GM21737 (cell line): ENCODE data around the gene GIPC3.
"Not testable (repeated sequence)": the region's sequence is repeated elsewhere in the genome, so short reads cannot be mapped to it uniquely, and the experiment has no call there.

Experiments
- ATAC-seq: cut with Tn5 transposase; IDR thresholded peaks from one replicate; pipeline ENCODE4 v1.9.1; 2021; ENCODE audit warnings: mild to moderate bottlenecking, moderate library complexity; ENCODE audit not compliant: unreplicated experiment

GIPC3 gene

GRCh38 chr19:3550947-3551791 is 34.1 kb upstream of the GIPC3 start:
- no peak for ATAC-seq

DNA sequence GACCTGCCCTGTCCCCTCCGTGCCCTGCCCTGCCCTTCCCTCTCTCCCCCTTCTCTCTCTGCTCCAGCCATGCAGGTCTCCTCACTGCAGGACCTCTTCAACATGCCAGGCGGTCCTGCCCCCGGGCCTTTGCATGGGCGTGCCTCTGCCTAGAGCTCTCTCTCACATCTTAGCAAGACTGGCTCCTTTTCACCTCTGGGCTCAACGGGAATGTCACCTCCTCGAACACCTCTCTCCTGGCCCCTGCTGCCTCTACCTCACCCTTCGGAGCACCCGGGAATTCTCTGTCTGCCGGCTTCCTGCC is 33.5 kb upstream of the GIPC3 start:
- ATAC-seq: no peak

DNA sequence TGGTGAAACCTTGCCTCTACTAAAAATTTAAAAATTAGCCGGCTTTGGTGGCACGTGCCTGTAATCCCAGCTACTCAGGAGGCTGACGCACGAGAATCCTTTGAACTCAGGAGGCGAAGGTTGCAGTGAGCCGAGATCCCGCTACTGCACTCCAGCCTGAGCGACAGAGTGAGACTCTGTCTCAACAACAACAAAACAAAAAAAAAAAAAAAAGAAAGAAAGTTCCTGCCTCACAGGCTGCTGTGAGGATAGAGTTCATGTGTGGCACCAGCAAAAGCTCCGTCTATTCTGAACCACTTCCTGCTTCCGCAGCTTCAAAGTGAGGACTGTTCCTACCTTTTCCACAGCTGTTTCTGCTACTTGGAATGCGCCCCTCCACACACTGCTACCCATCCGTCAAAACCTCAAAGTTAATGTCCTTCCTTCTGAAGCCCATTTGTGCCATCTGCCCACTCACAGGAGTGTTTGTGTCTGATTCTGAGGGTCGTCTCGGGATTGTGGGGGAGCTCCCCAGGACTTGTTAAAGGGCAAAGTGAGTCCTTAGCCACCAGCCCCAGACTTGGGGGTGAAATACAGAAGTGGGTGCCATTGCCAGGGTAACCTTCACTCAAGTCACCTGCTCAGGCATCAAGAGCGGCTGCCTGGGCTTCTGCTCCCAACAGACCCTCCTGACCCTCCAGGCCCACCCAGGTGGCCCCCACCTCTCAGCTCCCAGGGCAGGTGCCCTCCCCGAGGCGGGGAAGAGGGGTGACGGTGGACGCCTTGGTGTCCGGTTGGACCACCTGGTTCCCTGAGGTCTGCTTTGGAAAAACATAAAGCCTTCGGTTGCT is 30.8 kb upstream of the GIPC3 start:
- no peak for ATAC-seq

- no peak for ATAC-seq
Measured at GRCh38 chr19:3555653-3556422, 29.4 kb upstream of the GIPC3 start.

GRCh38 chr19:3556423-3556977 is 28.8 kb upstream of the GIPC3 start:
- ATAC-seq: no peak

- ATAC-seq: peak; percentile 21
Measured at GRCh38 chr19:3556978-3557460, 28.3 kb upstream of the GIPC3 start.

DNA sequence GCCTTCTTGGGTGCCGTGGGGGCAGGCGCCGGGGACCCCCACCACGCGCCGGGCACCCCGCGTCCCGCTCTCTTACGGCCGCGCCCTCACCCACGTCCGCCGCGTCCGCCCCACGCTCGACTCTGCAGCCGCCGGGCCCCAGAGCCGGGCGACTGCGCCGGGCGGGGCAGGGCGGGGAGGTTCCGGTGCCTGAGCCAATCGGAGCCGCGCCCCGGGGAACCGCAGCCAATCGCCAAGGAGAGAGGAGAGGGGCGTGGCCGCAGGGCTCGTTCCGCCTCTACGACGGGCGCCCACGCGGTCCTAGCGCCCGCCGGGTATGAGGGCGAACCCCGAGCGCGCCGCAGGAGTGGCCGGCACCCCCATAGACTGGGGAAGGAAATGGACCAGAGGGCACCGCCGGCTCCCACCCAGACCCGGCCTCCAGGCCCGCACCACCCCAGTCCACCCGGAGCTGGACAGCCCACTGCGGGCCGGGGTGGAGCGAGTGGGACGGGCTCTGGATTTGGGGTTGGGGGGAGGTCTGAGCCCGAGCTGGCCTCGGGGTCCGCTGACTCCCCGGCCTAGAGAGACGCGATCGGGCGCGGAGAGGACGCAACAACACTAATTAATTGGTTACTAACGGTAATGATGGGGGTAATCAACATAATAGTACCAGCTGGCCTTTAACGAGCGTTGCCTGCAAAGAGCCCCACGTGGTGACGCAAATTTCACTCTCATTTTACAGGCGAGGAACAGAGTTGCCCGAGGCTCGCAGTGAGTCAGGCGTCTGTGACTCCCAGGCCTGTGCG is 27.6 kb upstream of the GIPC3 start, which contains the start of gene MFSD12:
Gene MFSD12 (minus strand): TSS at position 126 of the 788 bp plus-strand sequence. CDS start 183 bp downstream, outside the sequence.
- ATAC-seq: peak; percentile 71

- ATAC-seq: no peak
Measured at GRCh38 chr19:3563709-3564524, 21.4 kb upstream of the GIPC3 start.

DNA sequence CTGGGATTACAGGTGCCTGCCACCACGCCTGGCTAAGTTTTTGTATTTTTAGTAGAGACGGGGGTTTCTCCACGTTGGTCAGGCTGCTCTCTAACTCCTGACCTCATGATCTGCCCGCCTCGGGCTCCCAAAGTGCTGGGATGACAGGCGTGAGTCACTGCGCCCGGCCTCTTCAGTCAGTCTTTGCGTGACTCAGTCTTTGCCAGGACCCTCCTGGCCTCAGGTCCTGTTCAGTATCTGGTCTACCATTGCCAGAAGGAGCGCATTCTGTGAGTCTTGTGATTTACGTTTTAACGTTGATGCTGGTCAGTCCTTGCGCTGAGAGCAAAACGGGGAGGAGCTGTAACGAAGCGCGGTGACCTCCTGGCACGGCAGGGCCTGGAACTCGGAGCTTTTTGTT is 20.1 kb upstream of the GIPC3 start:
- no peak for ATAC-seq

DNA sequence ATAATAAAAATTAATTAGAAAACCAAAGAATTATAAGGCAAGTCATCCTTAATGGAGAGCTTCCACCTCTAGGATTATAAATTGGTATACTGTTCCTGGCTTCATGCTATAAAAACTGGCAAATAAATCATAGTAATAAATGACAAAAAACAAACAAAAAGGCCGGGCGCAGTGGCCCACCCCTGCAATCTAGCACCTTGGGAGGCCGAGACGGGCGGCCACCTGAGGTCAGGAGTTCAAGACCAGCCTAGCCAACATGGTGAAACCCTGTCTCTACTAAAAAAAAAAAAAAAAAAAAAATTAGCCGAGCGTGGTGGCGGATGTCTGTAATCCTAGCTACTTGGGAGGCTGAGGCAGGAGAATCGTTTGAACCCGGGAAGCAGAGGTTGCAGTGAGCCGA is 15.2 kb upstream of the GIPC3 start:
- ATAC-seq: not testable (repeated sequence)

DNA sequence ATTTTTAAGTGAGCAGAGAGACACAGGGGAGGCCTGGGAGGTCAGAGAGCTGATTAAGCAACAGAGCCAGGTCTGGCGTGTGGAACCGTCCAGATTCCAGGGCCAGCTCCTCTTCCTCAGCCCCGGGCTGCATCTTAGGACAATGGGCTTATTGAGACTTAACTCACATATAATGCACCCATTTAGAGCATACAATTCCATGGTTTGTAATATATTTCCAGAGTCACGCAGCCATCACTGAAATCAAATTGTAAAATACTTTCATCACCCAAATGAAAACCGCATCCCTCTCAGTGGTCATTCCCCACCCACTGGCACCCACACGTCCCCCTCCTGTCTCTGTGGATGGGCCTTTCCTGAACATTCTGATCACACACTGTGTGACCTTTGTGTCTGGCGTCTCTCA is 14.7 kb upstream of the GIPC3 start:
- no peak for ATAC-seq

DNA sequence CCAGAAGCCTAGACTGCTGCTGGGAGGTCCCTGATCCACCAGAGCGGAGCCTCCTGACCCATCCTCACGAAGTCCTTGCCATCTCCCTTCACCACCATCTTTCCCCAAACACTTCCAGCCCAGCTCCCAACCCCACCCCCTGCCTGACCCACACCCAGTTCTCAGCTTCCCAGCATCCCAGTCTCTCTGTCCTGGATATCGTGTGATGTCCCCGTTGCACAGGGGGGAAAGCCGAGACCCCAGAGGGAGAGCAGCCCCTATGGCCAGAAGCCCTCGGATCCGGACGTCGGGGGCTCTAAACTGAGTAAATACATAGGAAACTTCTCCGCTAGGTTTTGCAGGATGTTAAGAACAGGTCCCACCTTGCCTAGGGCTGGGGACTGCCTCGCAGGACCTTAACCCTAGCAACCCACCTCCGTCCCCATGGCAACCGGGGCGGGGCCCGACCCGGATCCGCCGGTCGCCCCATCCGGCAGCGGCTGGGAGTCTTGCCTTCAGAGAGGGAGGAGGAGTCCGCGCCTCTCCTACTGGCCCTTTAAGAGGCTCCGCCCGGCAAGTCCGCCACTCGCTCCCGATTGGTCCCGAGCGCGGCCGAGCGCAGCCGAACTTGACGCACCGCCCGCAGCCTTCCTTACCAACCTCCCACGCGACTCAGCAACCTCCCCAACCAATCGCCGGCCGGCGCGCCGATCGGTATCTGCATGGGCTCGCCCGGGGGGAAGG is 13.0 kb upstream of the GIPC3 start:
- peak; percentile 89 for ATAC-seq

GRCh38 chr19:3572855-3573161 is 12.5 kb upstream of the GIPC3 start, which contains the start of gene HMG20B:
HMG20B (plus strand) TSS chr19:3572944; CDS start chr19:3573310, 366 bp downstream.
- ATAC-seq: no peak

GRCh38 chr19:3573162-3573857 is 12.0 kb upstream of the GIPC3 start:
- no peak for ATAC-seq

DNA sequence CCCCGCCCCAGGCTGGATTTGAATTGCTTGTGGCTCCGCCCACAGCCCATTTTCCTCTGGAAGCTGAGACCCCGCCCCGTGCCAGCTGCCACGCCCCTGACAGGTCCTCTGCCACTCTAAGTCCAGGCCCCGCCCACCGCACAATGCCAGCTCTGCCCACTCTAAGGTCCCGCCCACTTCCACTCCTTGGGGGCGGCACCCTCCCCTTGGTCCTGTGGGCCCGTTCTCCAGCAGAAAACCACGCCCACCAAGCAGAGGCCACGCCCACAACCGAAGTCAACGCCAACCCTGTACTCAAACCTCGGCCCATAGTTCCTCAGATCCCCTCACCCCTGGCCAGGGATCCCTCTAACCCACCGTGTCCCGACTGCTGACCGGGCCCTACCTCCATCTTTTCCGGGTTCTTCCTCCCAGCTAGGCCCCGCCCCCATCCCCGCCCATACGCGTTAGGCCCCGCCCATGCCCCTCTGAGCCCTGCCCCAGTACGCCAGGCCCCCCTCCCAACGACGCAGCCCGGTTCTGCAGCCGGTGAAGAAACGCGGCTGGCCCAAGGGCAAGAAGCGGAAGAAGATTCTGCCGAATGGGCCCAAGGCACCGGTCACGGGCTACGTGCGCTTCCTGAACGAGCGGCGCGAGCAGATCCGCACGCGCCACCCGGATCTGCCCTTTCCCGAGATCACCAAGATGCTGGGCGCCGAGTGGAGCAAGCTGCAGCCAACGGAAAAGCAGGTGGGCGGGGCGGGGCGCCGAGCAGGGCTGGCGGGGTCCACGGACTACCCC is 11.2 kb upstream of the GIPC3 start:
- no peak for ATAC-seq

GRCh38 chr19:3575260-3575741 is 10.0 kb upstream of the GIPC3 start:
- no peak for ATAC-seq
